PFSK-1 (cell line): ENCODE data around the gene GTF2H1.
A peak's percentile ranks its signal among the peaks of the same experiment; 100 is the strongest.

ENCODE experiments used
- POLR2AphosphoS5 ChIP-seq: IDR thresholded peaks from 2 replicates; pipeline ENCODE4 v1.6.1; 2012; ENCODE audit warnings: low read depth, mild to moderate bottlenecking, control low read depth, low read length, moderate library complexity
- SIN3A ChIP-seq: IDR thresholded peaks from 2 replicates; pipeline ENCODE4 v1.6.1; 2012; ENCODE audit warnings: mild to moderate bottlenecking, low read length, moderate library complexity, borderline replicate concordance; ENCODE audit not compliant: insufficient read depth
- TAF1 ChIP-seq: IDR thresholded peaks from 2 replicates; pipeline ENCODE4 v1.6.1; 2012; ENCODE audit warnings: low read length, control low read depth, borderline replicate concordance; ENCODE audit not compliant: insufficient read depth

GRCh38 chr11:18404062-18404461 lies 81.7 kb downstream of the GTF2H1 start:
- TF ChIP-seq POLR2AphosphoS5, result peak; percentile 35; the same call in 1 of the 2 replicates
- TF ChIP-seq TAF1, result no peak
- TF ChIP-seq SIN3A, result no peak
